Adrenal gland (tissue), 5 donors: ENCODE results near the gene CPXM2.

Source experiments
- CTCF ChIP-seq, 6 experiments: fragments of 450-650 bp in 4 of 6; fragments of 200-600 bp in 2 of 6; sonication (generic) in 1 of 6; IDR thresholded peaks; 1 replicate in 5 of 6; 2 replicates in 1 of 6; pipeline versions ENCODE4 v1.5.1 to v1.8.0; 2016 to 2021; ENCODE audit warnings: antibody characterized with exemption in 6 of 6, mild to moderate bottlenecking in 2 of 6, moderate library complexity in 1 of 6
- POLR2A ChIP-seq, 2 donors: fragments of 450-650 bp; IDR thresholded peaks; one replicate each; pipeline ENCODE4 v1.6.1; 2017; ENCODE audit warnings: antibody characterized with exemption in 2 of 2, mild to moderate bottlenecking in 2 of 2, moderate library complexity in 1 of 2
- donor health status: DM: no; HTN: no; CAD: no.

- TF ChIP-seq CTCF (IDR thresholded peaks at IDR 0.05) (no peak), POLR2A (IDR thresholded peaks at IDR 0.05) (no peak)
Observed at GRCh38 chr10:123804716-123805115, 86.9 kb downstream of the CPXM2 start.
